HPDE6-E6E7 (cell line): ENCODE measurements around the gene KCNQ1.

Experiments used
- DNase-seq: peaks from one replicate; pipeline ENCODE4 v3.0.0; 2011; ENCODE audit warnings: missing footprints; ENCODE audit errors: extremely low spot score

KCNQ1 gene

DNA sequence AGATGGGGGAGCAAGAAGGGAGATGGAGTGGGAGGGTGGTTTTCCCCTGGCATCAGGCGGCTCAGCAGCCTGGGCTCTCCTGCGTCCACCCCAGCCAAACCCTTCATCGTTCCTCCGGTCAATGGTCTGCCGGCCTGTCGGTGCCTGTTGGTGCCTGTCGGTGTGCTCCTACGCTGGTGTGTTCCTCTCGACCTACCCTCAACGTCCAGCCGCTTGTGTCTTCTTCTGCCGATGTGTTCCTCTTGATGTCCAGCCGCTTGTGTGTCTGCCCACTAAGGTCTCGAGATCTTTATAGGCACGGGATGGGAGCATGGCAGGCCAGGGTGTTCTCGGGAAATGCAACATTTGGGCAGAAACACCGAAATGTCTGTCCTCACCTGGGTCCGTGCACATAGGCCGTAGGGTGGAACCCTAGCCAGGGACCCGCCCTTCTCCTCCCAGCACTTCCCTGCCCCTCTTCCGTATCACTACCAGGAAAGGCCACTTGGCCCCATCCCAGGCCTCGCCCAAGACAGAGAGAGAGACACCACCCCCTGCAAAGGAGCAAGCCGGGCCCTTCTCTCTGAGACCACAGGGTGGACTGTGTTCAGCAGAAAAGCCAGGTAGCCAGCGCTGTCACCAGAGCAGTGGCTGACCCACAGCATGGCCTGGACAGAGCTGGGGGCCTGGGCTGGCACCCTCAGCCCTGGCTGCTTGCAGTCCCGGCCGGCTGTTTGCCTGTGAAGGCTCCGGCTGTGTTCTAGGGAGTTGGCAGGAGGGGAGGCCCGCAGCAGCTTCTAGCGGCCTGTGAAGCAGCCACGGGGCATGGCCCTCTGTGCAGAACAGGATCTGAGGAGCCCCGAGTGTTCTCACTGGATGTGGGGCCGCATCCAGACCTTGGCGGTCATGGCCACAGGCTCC, 316.6 kb downstream of the KCNQ1 start:
- DNase-seq: no peak

DNA sequence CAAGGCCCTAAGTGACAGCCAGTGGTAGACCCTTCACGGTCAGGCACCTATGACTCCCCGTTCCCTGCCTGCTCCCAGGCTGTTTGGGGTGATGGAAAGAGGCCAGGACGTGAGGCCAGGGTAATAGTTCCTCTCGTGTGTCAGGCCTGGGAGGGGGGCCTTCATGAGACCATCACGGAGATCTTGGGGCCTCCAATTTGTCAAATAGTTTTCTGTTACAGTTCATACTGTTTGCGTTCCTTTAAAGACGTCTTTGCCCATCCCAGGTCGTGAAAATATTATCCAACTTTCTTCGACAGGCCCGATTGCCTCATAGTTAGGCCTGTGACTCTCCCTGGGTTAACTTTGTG, 317.2 kb downstream of the KCNQ1 start:
- no peak for DNase-seq

DNA sequence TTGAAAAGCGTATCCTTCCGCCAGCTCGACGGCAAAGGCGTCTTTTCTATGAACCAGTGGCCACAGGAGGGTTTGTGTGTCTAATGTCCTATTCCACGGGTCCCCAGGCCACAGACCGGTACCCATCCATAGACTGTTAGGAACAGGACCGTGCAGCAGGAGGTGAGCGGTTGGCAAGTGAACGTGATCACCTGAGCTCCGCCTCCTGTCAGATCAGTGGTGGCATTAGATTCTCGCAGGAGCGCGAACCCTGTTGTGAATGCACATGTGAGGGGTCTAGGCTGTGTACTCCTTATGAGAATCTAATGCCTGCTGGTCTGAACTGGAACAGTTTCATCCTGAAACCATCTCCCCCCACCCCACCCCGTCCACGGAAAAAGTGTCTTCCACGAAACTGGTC, 317.6 kb downstream of the KCNQ1 start:
- no peak for DNase-seq

DNA sequence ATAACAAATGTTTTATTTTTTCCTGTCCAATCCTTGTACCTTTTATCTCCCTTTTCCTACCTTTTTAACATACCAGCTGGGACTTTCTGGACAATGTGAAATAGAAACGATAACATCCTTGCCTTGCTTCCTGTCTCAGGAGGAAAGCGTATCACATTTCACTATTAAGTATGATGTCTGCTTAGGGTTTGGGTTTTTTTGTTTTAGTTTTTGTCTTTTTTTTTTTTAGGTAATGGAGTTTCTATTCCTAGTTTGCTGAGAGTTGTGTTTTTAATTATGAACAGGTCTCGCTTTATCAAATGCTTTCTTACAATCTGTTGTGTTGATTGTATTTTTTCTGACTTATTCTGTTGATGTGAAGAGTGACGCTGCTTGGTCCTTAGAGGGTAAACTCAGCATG, 319.2 kb downstream of the KCNQ1 start:
- no peak for DNase-seq

DNA sequence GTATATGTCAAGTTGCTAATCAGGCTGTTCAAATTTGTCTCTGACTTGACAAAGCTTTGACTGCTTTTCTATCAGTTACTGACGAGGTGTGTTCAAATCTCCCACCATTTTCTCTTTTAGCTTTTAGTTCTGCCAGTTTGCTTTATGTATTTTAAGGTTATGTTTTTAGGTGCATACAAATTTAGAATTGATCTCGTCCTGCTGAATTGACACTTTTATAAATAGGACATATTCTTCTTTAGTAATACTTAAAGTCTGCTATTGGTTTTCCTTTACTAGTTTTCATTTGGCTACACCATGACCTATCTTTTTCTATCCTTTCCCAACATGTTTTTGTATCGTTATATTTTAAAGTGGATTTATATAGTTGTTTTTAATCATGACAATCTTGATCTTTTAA, 320.7 kb downstream of the KCNQ1 start:
- DNase-seq: no peak

DNA sequence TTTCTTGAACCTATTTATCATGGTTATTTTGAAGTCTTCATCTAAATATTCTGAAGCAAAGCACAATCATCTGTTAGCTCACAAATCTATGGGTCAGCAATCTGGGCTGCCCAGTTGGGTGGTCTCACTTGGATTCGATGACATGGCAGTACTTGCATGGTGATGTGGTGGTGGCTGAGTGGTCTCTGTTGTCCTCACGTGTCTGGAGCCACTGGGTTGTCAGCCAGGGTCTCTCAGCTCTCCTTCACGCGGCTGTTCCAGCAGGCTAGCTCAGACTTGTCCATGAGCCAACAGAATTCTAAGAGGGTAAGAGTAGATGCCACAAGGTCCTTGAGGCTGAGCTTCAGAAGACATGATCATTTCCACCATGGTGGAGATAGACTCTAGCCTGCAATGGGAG, 321.4 kb downstream of the KCNQ1 start:
- no peak for DNase-seq

DNA sequence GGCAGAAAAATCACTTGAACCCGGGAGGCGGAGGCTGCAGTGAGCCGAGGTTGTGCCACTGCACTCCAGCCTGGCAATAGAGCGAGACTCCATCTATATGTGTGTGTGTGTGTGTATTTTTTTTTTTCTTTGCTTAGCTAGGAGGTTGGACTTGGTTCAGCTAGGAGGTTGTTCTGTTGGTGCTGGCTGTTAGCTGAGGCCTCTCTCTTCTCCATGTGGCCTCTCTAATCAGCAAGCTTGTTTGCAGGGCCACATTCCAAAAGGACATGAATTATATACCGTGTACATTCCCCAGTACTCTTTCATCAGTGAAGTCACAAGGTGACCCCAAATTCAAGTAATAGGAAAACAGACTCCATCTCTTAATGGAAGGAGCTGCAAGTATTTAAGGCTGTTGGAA, 322.3 kb downstream of the KCNQ1 start:
- no peak for DNase-seq

DNA sequence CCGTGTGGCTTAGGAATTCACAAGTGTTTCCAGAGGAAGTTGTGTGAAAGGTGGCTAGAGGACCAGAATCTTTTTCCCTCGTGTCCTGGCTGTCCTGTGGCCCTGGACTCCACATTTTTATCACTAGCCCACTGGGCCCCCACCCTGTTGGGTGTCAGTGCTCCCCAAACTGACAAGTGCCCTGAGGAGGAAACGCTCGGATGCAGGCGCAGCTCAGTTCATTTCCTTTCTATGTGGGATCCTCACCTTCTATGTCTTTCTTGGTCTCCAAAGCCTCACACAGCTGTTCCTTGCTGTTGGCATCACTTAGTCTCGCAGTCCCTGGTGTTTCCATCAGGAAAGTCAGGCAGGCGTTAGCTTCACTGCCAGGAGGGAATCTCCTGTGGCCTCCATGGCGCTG, 323.0 kb downstream of the KCNQ1 start:
- DNase-seq: no peak

DNA sequence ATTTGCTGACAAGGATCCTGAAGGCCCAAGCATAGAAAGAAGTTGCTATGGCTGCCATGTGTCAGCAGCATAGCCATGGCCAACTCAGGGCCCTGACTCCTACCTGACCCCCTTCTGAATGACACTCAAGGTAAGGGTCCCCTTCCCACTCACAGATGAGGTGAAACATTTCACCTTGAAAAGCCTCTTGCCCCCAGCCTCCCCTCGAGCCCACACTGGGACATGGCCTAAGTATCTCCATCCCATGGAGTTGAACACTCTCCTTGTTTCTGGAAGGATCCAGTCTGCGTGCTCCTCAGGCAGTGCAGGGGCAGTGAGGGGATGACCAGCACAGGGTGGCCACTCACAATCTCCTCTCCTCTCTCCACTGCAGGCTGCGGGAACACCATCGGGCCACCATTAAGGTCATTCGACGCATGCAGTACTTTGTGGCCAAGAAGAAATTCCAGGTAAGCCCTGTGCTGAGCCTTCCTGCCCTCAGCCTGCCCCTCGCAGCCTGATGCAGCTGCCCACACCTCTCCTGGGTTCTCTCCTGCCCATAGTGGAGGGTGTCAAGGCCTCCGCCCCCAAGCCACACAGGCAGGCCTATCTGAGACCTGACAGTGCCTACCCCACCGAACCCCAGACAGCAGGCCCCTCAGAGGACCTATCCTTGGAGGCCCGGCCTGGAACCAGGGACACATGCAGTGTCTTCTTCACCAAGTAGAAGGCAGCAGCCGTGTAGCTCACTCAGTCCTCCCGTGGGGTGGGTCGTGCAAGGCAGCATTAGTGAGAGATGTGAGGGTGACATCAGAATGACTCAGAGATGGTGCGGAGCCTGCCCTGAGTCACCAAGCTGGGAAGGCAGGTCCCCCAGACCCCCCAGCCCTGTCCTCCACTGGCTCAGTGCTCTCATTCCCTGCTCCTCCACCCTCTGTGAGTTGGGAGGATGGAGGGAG, 323.9 kb downstream of the KCNQ1 start:
- peak; percentile 76 for DNase-seq

DNA sequence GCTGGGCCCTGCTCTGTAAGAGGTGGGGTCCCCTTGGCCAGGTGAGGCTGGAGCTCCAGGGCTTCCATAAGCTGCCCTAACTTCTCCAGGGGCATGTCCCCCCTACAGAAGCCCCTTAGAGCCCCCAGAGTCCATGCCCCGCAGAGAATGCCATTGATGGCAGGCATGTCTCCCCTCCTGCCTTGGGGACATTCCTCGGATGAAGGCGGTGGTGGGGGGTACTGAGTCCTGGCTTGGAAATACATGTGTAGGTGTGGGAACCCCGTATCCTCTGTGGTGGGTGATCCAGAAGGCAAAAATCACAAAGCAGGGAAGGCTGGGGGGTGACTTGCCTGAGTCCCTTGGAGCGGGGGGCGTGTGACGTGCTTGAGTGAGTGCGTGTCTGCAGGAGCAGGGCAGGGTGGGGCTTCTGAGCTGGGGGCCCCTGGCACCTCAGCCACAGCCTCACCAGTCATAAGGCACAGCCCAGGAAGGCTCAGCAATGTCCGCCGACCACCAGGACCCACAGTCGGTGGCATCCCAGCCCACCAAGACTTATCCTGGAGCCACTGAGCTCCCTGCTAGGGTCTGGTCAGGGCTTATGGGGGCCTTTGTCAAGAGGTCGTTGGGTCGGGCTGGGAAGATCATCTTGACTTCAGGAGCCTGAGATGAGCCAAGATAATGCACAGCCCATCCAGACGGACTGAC, 324.7 kb downstream of the KCNQ1 start:
- no peak for DNase-seq

DNA sequence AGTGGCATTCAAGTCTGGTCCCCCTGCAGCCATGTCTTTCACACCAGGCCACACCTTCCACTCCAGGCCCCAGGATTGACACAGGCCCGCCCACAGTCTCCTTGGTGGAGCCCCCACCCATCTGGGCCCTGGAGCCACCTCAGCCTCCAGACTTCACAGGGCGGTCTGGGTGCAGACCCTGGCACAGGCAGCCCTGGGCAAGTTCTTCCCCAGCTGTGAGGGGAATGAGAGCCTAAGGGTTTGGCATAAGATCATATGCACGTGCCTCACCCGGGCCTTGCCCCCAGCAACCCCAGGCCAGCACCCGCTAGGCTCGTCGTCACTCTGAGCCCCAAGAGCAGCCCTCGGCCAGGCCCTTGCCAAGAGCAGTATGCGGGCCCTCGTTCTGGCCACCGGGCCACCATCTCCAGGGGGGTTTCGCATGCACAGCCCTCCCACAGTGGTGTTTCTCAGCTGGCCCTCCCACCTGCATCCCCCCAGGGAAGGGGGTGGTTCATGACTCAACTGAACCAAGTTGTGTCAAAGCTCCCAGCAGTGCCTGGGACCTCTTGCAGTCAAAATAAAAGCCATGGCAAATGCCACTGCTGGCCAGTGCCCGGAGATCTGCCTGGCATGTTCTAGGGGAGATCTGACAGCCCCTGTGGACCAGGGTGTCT, 325.4 kb downstream of the KCNQ1 start:
- no peak for DNase-seq

DNA sequence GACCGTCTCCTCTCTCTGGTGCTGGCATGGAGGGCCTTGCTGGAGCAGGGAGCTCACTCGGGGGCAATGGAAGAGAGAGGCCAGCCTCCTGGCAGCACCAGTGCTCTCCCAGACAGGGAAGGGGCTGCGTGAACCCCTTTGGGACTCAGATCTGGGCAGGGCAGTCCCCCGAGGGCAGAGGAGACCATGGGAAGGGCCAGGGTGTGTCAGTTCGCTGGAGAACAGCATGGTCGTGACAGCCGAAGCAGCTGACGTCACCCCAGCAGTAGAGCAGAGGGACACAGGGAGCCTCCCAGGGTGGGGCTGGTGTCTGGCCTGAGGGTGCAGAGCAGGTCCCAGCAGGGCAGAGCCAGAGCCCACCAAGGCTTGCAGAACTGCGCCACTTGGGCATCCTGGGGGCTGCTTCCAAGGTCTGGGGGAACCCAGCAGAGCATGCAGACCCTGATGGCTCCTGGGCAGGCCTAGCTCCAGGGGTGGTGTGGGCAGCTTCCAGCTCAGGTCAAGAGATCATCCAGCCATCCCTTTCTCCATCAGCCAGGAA, 326.0 kb downstream of the KCNQ1 start:
- no peak for DNase-seq

DNA sequence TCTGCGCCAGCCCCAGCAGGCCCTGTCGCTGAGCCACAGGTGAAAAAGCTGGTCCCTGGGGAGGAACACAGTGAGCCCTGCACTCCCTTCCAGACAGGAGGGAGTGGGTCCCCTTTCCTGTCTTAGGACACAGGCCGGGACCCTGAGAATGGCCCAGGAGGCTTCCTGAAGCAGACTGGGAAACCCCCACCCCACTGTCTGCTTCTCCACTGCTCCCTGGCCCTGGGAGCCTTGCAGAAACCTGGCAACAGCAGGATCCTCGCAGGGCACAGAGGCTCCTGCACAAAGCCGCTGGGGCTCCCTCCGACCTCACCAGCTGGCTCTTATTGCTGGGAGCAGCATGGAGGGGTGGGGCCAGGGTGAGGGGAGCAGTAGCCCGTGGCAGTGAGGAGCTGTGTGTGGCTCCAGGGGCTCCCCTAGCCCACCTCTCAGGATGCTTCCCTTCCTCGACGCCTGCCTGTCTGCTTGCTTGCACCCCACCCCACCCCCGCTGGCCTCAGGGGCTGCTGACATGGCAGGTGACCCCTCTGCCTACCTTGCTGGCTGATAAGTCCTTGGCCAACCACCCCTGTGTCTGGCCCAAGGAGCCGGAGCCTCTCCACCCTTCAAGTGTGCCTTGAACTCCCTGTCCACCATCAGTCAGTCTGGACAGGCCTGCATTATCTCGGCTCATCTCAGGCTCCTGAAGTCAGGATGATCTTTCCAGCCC, 327.1 kb downstream of the KCNQ1 start:
- DNase-seq: no peak

DNA sequence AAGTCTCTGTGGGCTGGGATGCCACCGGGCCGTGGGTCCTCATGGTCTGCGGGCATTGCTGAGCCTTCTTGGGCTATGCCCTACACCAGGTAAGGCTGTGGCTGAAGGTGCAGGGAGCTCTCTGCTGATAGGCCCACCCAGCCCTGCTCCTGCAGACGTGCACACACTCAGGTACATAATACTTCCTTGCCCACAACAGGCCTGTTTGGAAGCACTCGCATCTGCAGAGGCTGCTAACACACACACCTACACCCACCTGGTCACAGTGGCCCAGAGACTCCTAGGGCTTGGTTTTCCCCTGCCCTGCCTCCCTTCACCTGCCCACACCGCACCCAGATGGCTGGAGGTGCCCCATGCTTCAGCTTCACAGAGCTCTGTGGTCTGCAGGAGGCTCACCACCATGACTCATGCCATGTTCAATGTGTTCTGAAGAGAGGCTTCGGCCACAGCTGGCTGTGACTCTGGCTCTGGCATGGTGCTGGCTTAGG, 327.8 kb downstream of the KCNQ1 start:
- DNase-seq: peak; percentile 49

DNA sequence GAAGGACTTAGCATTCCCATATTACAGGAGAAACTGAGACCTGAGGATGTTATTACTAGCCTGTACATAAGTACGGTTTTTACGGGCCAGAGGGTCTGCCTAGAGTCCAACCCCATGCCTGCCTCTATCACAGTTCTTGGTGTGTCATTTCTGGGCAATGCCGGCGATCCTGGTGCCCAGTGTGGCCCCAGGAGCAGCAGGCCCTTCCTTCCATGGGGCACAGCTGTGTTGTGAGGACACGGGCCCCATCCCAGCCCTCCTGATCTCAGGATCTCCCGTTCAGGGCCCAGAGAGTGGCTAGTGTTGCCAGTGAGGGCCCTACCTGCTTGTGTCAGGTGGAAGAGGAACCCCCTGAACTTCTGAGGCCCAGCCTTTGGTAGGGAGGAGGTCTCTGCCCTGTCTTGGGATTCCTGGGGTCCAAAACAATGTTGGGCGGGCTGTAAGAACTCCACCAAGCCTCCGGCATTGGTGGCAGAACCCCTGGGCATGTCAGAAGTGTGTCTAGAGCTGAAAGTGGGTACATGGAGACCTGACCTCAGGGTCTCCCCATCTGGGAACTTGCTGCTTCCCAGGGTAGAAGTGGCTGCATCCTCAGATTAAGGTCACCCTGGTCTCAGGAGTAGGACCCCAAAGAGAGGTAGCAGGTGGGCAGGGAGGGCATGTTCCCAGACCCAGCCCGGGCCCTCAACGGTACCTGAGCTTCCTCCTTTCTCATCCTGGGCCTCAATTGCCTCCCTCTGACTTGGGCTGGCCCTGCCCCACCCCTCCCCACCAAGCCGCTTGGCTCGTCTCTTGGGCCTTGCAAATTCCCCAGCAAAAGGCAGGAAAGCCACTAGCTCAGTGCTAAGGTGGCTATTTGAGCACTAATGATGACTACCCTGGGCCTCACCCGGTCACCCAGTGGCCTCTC, 329.6 kb downstream of the KCNQ1 start:
- no peak for DNase-seq

DNA sequence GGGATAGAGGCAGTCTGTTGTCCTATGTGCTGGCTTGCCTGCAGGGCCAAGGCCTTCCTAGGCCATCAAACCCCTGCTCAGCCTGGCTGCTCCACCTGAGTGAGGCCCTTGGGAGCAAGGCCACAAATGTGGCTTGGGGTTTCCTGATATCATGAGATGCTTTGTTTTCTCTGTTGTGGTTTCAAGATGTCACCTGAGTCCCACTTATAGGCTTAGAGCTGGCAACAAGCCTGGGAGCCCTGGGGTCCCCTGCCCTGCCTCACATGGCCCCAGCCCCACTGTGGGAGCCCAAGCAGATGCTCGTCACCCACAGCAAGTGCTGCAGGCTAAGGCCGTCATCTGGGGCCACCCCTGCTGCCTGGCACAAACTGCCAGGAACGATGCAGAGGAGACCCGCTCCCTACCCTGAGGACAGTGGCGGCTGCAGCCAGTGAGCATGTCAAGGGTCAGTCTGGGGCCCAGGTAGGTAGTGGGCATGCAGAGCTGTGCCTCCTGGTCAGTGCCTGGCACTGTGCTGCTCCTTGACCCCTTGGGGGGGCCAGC, 330.3 kb downstream of the KCNQ1 start:
- no peak for DNase-seq

DNA sequence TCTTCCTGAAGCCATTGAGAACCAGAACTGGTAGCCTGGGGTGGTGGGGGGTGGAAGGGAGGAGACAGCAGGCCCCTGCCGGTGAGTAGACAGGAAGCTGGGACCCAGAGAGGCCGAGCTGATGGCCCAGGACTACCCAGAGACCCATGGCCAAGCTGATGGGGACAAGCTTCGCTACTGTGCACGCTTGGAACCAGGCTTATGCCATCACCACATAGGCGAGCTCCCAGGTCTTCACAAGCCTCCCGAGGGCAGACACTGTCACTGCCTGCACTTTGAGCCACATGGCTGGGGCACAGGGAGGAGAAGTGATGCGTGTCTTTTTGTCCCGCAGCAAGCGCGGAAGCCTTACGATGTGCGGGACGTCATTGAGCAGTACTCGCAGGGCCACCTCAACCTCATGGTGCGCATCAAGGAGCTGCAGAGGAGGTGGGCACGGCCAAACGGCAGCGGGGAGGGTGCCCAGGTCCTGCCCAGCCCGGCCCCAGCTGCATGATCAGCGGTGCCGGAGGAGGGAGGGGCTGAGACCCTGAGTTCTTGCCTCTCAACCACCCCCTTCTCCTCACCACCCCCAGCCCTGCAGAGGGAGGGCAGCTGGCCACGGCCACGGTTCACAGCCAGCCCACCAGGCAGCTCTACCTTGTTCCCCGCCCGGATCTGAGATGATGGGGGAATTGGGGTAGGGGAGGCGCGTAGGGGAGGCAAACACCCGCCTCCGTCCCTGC, 331.0 kb downstream of the KCNQ1 start:
- DNase-seq: no peak

DNA sequence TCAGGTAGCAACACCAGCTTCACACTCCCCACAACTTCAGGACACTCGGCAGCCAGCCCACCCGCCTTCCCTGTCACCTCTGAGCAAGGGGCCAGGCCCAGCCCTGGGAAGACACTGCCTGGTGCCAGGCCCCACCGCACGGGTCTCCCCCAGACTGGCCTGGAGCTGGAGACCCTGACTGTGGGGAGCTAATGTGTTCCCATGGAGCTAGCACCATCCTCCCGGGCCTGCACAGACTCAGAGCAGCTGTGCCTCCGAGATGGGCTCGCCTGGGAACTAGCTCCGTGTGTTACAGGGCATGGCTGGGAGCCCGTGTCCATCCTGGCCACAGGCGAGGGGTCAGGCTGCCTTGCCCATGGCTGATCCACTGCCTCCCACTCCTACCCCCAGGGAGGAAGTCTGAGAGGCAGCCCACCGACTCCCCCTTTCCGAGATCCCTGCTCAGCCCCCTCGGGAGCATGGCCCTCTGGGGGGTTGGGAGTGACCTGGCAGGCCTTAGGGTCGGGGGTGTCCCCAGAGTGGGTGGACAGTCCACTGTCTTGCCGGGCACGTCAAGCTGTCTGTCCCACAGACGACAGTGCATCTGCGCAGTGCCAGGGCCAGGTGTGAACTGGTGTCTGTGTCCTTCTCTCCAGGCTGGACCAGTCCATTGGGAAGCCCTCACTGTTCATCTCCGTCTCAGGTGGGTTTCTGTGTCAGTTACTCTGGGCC, 331.7 kb downstream of the KCNQ1 start:
- DNase-seq: no peak
